ENCODE measurements around the gene KCNJ6.

DNA sequence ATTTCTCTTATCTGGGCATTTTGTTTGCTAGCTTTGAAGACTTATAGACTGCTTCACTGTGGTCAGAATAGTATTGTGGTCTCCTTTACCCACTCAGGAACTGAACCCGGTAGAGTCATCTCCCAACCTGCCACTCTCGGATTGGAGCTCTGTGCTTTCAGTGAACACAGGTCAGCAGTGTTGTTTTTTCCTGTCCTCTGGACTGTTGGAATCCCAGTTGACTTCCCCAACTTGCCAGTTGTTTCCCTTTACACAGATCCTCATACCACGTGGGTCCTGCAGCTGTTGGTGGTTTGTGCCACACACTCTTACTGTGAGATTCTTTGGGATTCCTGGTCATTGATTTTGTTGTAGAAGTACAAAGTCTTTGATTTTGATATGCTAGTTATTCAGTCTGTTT is 335.6 kb downstream of the KCNJ6 start:
- TF ChIP-seq NFXL1 (IDR thresholded peaks at IDR 0.05; ENCODE audit: borderline replicate concordance) (no peak), FOS (IDR thresholded peaks at IDR 0.05; ENCODE audit: borderline replicate concordance, extremely low read depth, insufficient read length) (no peak), NFIC (IDR thresholded peaks at IDR 0.05; ENCODE audit: low read depth, low read length) (no peak), POLR2A (IDR thresholded peaks at IDR 0.05; ENCODE audit: low read depth, low read length) (no peak), JUNB (IDR thresholded peaks at IDR 0.05) (no peak), TAF1 (IDR thresholded peaks at IDR 0.05; ENCODE audit: borderline replicate concordance, low read depth, low read length) (no peak), GABPA (IDR thresholded peaks at IDR 0.05; ENCODE audit: low read depth) (no peak)
- TF ChIP-seq, protein P1, sequence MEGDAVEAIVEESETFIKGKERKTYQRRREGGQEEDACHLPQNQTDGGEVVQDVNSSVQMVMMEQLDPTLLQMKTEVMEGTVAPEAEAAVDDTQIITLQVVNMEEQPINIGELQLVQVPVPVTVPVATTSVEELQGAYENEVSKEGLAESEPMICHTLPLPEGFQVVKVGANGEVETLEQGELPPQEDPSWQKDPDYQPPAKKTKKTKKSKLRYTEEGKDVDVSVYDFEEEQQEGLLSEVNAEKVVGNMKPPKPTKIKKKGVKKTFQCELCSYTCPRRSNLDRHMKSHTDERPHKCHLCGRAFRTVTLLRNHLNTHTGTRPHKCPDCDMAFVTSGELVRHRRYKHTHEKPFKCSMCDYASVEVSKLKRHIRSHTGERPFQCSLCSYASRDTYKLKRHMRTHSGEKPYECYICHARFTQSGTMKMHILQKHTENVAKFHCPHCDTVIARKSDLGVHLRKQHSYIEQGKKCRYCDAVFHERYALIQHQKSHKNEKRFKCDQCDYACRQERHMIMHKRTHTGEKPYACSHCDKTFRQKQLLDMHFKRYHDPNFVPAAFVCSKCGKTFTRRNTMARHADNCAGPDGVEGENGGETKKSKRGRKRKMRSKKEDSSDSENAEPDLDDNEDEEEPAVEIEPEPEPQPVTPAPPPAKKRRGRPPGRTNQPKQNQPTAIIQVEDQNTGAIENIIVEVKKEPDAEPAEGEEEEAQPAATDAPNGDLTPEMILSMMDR (IDR thresholded peaks at IDR 0.05 in 2 of 3, conservative IDR thresholded peaks at IDR 0.05 in 1 of 3; ENCODE audit: control insufficient read depth in 2 of 3, extremely low read depth in 1 of 3, insufficient read depth in 1 of 3, low read depth in 3 of 3, low read length in 3 of 3) = no peak
- TF ChIP-seq, protein P2, sequence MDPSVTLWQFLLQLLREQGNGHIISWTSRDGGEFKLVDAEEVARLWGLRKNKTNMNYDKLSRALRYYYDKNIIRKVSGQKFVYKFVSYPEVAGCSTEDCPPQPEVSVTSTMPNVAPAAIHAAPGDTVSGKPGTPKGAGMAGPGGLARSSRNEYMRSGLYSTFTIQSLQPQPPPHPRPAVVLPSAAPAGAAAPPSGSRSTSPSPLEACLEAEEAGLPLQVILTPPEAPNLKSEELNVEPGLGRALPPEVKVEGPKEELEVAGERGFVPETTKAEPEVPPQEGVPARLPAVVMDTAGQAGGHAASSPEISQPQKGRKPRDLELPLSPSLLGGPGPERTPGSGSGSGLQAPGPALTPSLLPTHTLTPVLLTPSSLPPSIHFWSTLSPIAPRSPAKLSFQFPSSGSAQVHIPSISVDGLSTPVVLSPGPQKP (IDR thresholded peaks at IDR 0.05; ENCODE audit: low read depth, low read length) = no peak
- TF ChIP-seq, protein P3, sequence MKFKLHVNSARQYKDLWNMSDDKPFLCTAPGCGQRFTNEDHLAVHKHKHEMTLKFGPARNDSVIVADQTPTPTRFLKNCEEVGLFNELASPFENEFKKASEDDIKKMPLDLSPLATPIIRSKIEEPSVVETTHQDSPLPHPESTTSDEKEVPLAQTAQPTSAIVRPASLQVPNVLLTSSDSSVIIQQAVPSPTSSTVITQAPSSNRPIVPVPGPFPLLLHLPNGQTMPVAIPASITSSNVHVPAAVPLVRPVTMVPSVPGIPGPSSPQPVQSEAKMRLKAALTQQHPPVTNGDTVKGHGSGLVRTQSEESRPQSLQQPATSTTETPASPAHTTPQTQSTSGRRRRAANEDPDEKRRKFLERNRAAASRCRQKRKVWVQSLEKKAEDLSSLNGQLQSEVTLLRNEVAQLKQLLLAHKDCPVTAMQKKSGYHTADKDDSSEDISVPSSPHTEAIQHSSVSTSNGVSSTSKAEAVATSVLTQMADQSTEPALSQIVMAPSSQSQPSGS (IDR thresholded peaks at IDR 0.05; ENCODE audit: low read length) = no peak
- TF ChIP-seq, protein P4, sequence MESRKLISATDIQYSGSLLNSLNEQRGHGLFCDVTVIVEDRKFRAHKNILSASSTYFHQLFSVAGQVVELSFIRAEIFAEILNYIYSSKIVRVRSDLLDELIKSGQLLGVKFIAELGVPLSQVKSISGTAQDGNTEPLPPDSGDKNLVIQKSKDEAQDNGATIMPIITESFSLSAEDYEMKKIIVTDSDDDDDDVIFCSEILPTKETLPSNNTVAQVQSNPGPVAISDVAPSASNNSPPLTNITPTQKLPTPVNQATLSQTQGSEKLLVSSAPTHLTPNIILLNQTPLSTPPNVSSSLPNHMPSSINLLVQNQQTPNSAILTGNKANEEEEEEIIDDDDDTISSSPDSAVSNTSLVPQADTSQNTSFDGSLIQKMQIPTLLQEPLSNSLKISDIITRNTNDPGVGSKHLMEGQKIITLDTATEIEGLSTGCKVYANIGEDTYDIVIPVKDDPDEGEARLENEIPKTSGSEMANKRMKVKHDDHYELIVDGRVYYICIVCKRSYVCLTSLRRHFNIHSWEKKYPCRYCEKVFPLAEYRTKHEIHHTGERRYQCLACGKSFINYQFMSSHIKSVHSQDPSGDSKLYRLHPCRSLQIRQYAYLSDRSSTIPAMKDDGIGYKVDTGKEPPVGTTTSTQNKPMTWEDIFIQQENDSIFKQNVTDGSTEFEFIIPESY (IDR thresholded peaks at IDR 0.05) = no peak

All from GM12878 (cell line).